Measurements from ENCODE around the gene MDK.

Gene MDK

DNA sequence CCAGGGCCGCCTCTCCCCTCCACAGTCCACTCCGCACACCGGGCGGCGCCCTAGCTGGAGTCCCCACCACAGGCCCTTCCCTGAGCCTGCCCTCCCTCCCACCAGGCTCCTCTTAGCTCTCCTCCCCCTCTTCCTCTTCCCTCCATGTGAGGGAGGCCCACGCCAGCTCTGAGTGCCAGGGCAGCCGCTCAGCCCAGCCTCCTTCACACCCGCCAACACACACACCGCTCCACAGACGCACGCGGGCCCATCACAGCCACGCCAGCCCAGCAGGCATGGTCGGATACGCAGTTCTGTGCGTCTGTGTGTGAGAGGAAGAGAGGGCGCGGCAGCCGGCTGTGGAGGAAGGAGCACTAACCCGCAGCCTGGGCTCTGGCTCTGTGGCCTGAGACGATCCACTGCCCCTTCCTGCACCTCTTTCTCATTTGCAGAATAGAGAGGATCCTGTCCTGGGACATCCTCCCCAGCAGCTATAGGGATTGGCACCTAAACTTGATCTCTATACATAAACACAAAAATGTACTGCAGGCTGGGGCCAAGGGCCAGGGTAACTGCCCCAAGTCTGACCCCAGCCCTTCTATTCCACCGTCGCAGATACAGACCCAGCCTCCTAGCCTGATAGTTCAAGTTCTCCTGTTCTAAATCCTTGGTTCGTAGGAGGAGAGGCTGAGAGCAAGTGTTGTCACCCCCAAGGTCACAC lies 6.6 kb downstream of the MDK start:
- TF ChIP-seq, protein P1, sequence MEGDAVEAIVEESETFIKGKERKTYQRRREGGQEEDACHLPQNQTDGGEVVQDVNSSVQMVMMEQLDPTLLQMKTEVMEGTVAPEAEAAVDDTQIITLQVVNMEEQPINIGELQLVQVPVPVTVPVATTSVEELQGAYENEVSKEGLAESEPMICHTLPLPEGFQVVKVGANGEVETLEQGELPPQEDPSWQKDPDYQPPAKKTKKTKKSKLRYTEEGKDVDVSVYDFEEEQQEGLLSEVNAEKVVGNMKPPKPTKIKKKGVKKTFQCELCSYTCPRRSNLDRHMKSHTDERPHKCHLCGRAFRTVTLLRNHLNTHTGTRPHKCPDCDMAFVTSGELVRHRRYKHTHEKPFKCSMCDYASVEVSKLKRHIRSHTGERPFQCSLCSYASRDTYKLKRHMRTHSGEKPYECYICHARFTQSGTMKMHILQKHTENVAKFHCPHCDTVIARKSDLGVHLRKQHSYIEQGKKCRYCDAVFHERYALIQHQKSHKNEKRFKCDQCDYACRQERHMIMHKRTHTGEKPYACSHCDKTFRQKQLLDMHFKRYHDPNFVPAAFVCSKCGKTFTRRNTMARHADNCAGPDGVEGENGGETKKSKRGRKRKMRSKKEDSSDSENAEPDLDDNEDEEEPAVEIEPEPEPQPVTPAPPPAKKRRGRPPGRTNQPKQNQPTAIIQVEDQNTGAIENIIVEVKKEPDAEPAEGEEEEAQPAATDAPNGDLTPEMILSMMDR (IDR thresholded peaks at IDR 0.05): no peak
- H3K27ac ChIP-seq: no peak overlapping the region
- no peak for DNase-seq (ENCODE audit: low spot score)

DNA sequence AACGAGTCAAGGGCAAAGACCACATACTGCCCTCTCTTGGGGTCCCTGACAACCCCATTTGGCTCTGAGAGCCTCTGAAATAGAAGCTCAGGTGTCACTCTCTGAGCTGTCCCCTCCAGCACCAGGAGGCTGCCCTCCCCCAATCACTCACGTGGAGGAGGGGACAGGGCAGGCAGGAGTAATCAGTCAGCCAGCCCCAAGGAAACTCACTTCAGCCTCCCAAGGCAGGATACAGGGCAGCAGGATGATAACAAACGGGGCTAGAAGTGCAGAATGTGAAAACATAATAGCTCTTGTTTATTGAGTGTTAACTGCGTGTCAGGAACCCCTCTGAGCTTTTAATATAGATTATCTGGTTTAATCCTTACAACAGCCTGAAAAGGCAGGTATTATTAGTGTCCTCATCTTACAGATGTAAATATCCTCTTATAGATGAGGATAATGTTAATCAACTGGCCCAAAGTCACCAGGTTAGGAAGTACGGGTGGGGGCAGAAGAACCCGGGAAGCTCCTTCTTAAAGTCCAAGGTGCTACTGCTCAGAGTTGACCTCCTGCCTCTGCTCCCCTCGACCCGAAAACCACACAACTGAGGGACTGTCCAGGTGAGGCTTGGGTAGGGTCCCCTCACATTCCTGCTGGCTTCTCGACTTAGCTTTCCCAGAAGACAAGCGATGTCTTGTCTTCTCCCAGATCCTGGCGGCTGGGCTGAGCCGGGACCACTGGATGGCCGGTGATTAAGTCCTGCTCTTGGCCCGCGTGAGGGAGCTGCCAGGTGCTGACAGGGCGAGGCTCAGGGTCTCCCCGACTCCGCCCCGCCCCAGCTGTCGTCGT lies 7.4 kb downstream of the MDK start:
- DNase-seq (ENCODE audit: low spot score): no peak
- TF ChIP-seq, protein P1 (IDR thresholded peaks at IDR 0.05): no peak
- no peak overlapping the region for H3K27ac ChIP-seq
- H3K4me3 ChIP-seq: peak overlapping the region; percentile 70

More for the DNA sequence above, 6.6 kb downstream of the MDK start:
- no peak overlapping the region for H3K4me3 ChIP-seq

DNA sequence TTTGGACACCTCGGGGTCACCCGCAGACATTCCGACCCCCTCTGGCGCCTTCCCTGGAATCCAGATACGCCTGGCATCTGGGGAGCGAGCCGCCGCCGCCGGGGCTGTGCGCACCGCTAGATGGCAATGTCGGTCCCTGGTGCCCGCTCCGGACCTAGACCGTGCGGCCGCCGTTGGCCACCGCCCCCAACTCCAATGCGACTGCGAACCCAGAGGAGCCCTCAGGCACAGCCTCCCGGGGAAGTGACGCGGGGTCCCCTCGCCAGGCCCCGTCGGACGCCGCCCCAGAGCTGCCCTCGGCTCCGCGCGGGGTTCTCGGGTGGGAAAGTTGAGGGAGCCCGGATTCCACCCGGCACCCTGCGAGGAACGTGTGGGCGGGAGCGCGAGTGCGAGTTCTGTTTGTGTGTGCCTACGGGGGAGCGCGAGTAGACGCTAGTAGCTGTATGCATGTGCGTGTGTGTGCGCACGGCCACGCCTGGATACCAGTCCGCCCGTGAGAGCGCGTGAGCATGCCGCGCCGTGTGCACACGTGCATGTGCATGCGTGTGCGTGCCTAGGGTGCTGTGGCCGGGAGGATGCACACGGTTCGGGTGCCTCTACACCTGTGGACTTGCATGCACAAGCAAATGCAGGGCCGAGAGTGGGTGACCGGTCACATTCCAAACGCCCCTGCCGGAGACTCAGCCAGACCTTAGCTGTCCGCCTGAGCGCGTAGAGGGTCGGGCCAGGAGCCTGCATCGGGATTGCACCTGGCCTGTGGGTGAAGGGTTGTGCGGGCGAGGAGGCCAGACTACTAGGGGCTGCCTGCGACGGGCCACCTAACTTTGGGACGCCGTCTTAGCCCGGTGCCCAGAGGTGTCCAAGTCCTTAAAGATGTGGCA lies 8.2 kb downstream of the MDK start:
- DNase-seq (ENCODE audit: low spot score): no peak

DNA sequence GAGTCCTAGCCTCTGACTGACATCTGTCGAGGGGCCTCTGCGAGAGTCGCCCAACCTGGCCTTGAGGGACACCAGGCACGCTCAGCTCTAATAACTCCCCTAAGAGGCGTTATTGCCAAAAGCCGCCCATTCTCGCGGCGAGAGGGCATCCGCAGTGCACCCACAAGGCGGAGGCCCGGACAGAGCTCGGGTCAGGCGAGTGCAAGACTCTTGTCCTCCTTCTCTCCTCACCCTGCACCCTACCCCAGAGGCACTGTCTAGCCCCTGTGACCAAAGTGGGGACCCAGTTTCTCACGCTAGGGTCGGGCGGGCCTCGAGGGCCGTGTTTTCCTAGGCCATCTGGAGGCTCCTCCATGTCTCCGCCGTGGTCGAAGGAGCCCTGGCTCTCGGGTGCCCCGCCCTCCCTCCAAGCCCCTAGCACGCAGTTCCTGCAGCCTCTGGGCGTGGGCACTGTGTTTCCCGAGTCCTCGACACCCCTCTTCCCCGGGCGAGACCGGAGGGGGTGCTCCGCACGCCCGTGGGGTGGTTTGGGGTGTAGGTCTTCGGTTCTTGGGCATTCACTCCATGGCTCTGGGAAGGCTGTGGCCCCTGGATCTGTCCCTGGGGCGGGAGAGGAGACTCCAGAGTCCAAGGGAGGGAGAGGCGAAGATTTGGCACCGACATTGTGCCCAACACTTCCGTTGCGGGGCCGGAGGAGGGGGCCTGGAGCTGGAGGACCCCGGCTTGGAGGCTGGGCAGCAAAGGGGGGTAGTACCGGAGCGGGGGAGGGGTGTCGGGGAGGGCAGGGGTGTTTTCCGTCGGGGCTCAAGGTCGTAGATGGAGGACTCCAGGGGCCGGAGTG lies 9.1 kb downstream of the MDK start:
- TF ChIP-seq, protein P1 (IDR thresholded peaks at IDR 0.05): no peak
- no peak for DNase-seq (ENCODE audit: low spot score)
- Histone ChIP-seq H3K4me3 (peak overlapping the region; percentile 65), H3K27ac (no peak overlapping the region)

More for the DNA sequence above, 8.2 kb downstream of the MDK start:
- Histone ChIP-seq H3K27ac (no peak overlapping the region), H3K4me3 (peak overlapping the region; percentile 70)
- TF ChIP-seq, protein P1 (IDR thresholded peaks at IDR 0.05): peak; percentile 87

DNA sequence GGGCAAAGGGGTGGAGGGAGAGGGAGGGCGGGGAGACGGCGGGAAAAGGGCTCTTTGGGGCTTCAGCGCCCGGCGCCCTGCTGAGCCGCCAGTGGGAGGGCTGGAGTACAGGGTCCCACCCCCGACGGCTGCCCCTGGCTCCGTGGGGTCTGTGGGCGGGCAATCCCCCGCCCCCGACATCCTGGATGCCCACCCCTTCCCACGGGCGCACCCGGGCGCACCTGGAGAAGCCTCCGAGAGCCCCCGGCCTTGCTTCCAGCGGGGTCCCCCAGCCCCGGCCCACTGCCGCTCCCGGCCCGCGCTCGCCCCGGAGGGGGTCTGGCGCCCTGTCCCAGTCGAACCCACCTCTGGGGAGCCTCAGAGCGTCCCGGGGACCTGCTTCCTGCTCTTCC lies 9.7 kb downstream of the MDK start:
- TF ChIP-seq, protein P1 (IDR thresholded peaks at IDR 0.05): no peak
- peak overlapping the region; percentile 65 for H3K4me3 ChIP-seq
- H3K27ac ChIP-seq: no peak overlapping the region
- no peak for DNase-seq (ENCODE audit: low spot score)
